ENCODE measurements around the gene NCOA4.

Gene NCOA4

GRCh38 chr10:46048152-46048551, 17.7 kb upstream of the NCOA4 start:
- Histone ChIP-seq H3K4me3 (ENCODE audit: low read depth, low read length) (no peak overlapping the region), H3K36me3 (replicated peaks) (no peaks in the 10 kb centered on the region), H3K27ac (no peak overlapping the region), H3K27me3 (replicated peaks) (peaks cover 2% of the 10 kb centered on the region)
- in situ Hi-C loops (cut with HindIII; ENCODE audit: low pct_ligation_motif_present, low sequenced_read_pairs) = no loop called here
- no peak for DNase-seq
- no peak for TF ChIP-seq CTCF (IDR thresholded peaks at IDR 0.05; ENCODE audit: low read depth, low read length, missing control alignments)

GRCh38 chr10:46046261-46046660, 15.8 kb upstream of the NCOA4 start, which contains the start of gene MSMB:
TSS of gene MSMB (minus strand) at chr10:46046269. CDS start at chr10:46046237, 32 bp downstream.
- in situ Hi-C loops (cut with HindIII; ENCODE audit: low pct_ligation_motif_present, low sequenced_read_pairs) = no loop called here
- no peak within 1 kb of the TSS for H3K27ac ChIP-seq
- no peaks in the 10 kb centered on the region for H3K36me3 ChIP-seq (replicated peaks)
- H3K27me3 ChIP-seq (replicated peaks) = no peaks in the 10 kb centered on the region
- H3K4me3 ChIP-seq (ENCODE audit: low read depth, low read length) = no peak within 1 kb of the TSS
- no peak for TF ChIP-seq CTCF (IDR thresholded peaks at IDR 0.05; ENCODE audit: low read depth, low read length, missing control alignments)
- DNase-seq = no peak

GRCh38 chr10:46042527-46042926, 12.1 kb upstream of the NCOA4 start:
- H3K27ac ChIP-seq = no peak overlapping the region
- in situ Hi-C loops (cut with HindIII; ENCODE audit: low pct_ligation_motif_present, low sequenced_read_pairs) = no loop called here
- H3K4me3 ChIP-seq (ENCODE audit: low read depth, low read length) = no peak overlapping the region
- DNase-seq = no peak
- no peaks in the 10 kb centered on the region for H3K36me3 ChIP-seq (replicated peaks)
- no peak for TF ChIP-seq CTCF (IDR thresholded peaks at IDR 0.05; ENCODE audit: low read depth, low read length, missing control alignments)
- H3K27me3 ChIP-seq (replicated peaks) = no peaks in the 10 kb centered on the region

GRCh38 chr10:46040004-46040403, 9.6 kb upstream of the NCOA4 start:
- H3K27ac ChIP-seq = no peak overlapping the region
- no peaks in the 10 kb centered on the region for H3K36me3 ChIP-seq (replicated peaks)
- no peak overlapping the region for H3K4me3 ChIP-seq (ENCODE audit: low read depth, low read length)
- H3K27me3 ChIP-seq (replicated peaks) = no peaks in the 10 kb centered on the region
- TF ChIP-seq CTCF (IDR thresholded peaks at IDR 0.05; ENCODE audit: low read depth, low read length, missing control alignments) = no peak
- no peak for DNase-seq
- in situ Hi-C loops (cut with HindIII; ENCODE audit: low pct_ligation_motif_present, low sequenced_read_pairs) = no loop called here

- in situ Hi-C loops (cut with HindIII; ENCODE audit: low pct_ligation_motif_present, low sequenced_read_pairs) = no loop called here
Observed at GRCh38 chr10:46037107-46037825, 6.8 kb upstream of the NCOA4 start.

More at GRCh38 chr10:46037107-46037825, 6.8 kb upstream of the NCOA4 start:
- H3K4me3 ChIP-seq (ENCODE audit: low read depth, low read length) = no peak overlapping the region
- H3K27me3 ChIP-seq (replicated peaks) = no peaks in the 10 kb centered on the region
- H3K36me3 ChIP-seq (replicated peaks) = no peaks in the 10 kb centered on the region
- H3K27ac ChIP-seq = no peak overlapping the region
- TF ChIP-seq CTCF (IDR thresholded peaks at IDR 0.05; ENCODE audit: low read depth, low read length, missing control alignments) = no peak
- no peak for DNase-seq

All from brain microvascular endothelial cell (primary cell).